Astrocyte (in vitro differentiated cells and primary cell): ENCODE data around the gene TMEM203.

Experiments used
- EZH2 ChIP-seq: IDR thresholded peaks from 2 replicates; pipeline ENCODE4 v1.6.1; 2012; ENCODE audit warnings: mild to moderate bottlenecking, low read length, inconsistent platforms; ENCODE audit not compliant: insufficient read depth
- TF ChIP-seq, protein P1 (sequence below): IDR thresholded peaks from 2 replicates; pipeline ENCODE4 v1.5.1; 2011; ENCODE audit warnings: low read depth, mild to moderate bottlenecking, inconsistent platforms, low read length, moderate library complexity; ENCODE audit not compliant: insufficient read depth

- TF ChIP-seq, protein P1, sequence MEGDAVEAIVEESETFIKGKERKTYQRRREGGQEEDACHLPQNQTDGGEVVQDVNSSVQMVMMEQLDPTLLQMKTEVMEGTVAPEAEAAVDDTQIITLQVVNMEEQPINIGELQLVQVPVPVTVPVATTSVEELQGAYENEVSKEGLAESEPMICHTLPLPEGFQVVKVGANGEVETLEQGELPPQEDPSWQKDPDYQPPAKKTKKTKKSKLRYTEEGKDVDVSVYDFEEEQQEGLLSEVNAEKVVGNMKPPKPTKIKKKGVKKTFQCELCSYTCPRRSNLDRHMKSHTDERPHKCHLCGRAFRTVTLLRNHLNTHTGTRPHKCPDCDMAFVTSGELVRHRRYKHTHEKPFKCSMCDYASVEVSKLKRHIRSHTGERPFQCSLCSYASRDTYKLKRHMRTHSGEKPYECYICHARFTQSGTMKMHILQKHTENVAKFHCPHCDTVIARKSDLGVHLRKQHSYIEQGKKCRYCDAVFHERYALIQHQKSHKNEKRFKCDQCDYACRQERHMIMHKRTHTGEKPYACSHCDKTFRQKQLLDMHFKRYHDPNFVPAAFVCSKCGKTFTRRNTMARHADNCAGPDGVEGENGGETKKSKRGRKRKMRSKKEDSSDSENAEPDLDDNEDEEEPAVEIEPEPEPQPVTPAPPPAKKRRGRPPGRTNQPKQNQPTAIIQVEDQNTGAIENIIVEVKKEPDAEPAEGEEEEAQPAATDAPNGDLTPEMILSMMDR = no peak
- no peak for TF ChIP-seq EZH2
These were observed 10.9 kb upstream of the TMEM203 start for GRCh38 chr9:137216188-137216965.
